GM12878 (cell line): ENCODE measurements around the gene HSD17B1. TPM values are rescaled to one million over a fixed set of nuclear protein-coding genes. Genes with fewer than 3 reads are reported as not detected.

Experiments
- SMAD1 ChIP-seq: fragments of 450-650 bp; IDR thresholded peaks from 2 replicates; pipeline ENCODE4 v1.6.1; 2018; ENCODE audit warnings: mild to moderate bottlenecking, low read depth; ENCODE audit not compliant: partially characterized antibody
- YY1 ChIP-seq: IDR thresholded peaks from 2 replicates; pipeline ENCODE4 v1.6.1; 2011; ENCODE audit warnings: low read depth, mild to moderate bottlenecking, low read length
- polyA plus RNA-seq, 11 experiments: library from polyadenylated mRNA; depleted of rRNA in 4 of 11; unstranded in 6 of 11; stranded (reverse) in 5 of 11; fragments of >200 nt; fragmentation: Nextera tagmentation in 4 of 11; fragmentation: Illumina TruSeq in 1 of 11; extraction: Ambion mirVana in 4 of 11; extraction: Trizol in 1 of 11; gene quantifications; 1 replicate in 1 of 11; 2 replicates in 10 of 11; pipeline versions ENCODE4 v1.2.1 to v1.2.3, GENCODE V29; 2011 to 2016; ENCODE audit warnings: inconsistent platforms in 2 of 11, missing spikeins in 2 of 11, low read depth in 1 of 11
- total RNA-seq, 4 experiments: library from RNA; depleted of rRNA in 3 of 4; stranded (reverse); fragments of >200 nt in 3 of 4; fragmentation: Illumina TruSeq in 1 of 4; extraction: Trizol in 1 of 4; gene quantifications; 2 replicates each; pipeline versions ENCODE4 v1.2.1 to v1.2.3, GENCODE V29; 2013 to 2021
- TF ChIP-seq, protein P1 (sequence below): fragments of 450-650 bp; IDR thresholded peaks from 2 replicates; pipeline ENCODE4 v1.6.1; 2017; ENCODE audit warnings: mild to moderate bottlenecking, low read depth, inconsistent platforms; ENCODE audit not compliant: poor library complexity, severe bottlenecking
- TF ChIP-seq, protein P2 (sequence below): fragments of 450-650 bp; IDR thresholded peaks from 2 replicates; pipeline ENCODE4 v1.6.1; 2018; ENCODE audit warnings: mild to moderate bottlenecking, low read depth, moderate library complexity; ENCODE audit not compliant: partially characterized antibody
- TF ChIP-seq, protein P3 (sequence below): fragments of 450-650 bp; IDR thresholded peaks from 2 replicates; pipeline ENCODE4 v1.6.1; 2016; ENCODE audit warnings: mild to moderate bottlenecking, moderate library complexity, borderline replicate concordance
- TF ChIP-seq, protein P4 (sequence below): fragments of 450-650 bp; IDR thresholded peaks from 2 replicates; pipeline ENCODE4 v1.6.1; 2017; ENCODE audit warnings: mild to moderate bottlenecking, moderate library complexity

Gene HSD17B1
- total and polyA plus RNA-seq, 10 of the 15 experiments (the other 5 are each of a cell fraction or from before 2014, with no cell fraction given): 0.15 to 1.1 (median 0.42) TPM

DNA sequence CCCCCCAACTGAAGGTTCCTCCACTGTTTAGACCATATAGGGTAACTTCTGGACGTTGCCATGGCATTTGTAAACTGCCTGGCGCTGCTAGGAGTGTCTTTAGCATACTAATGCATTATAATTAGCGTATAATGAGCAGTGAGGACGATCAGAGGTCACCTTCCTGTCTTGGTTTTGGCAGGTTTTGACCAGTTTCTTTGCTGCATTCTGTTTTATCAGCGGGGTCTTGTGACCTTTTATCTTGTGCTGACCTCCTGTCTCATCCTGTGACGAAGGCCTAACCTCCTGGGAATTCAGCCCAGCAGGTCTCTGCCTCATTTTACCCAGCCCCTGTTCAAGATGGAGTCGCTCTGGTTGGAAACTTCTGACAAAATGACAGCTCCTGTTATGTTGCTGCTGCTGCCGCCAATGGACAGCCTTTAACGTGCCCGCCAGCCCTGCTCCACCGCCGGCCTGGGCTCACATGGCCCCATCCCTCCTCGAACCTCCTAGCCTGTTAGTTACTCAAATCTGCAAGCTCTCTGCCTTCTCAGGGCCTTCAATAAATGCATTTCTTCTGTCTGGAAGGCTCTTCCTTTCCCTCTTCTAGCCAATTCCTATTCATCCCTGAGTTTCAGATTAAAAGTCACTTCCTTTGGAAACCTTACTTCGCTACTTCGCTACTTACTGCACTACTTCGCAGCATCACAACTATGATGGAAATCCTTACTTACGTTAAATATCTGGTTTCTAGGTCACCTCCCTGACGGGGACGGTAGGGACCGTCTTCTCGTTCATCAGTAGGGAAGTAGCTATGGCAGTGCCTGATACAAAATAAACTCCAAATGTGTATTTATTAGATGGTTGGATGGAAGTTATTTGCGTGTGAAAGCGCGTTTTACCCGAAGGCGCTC is 17.3 kb upstream of the HSD17B1 start (continued):
- TF ChIP-seq, protein P1, sequence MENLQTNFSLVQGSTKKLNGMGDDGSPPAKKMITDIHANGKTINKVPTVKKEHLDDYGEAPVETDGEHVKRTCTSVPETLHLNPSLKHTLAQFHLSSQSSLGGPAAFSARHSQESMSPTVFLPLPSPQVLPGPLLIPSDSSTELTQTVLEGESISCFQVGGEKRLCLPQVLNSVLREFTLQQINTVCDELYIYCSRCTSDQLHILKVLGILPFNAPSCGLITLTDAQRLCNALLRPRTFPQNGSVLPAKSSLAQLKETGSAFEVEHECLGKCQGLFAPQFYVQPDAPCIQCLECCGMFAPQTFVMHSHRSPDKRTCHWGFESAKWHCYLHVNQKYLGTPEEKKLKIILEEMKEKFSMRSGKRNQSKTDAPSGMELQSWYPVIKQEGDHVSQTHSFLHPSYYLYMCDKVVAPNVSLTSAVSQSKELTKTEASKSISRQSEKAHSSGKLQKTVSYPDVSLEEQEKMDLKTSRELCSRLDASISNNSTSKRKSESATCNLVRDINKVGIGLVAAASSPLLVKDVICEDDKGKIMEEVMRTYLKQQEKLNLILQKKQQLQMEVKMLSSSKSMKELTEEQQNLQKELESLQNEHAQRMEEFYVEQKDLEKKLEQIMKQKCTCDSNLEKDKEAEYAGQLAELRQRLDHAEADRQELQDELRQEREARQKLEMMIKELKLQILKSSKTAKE: peak; percentile 41
- TF ChIP-seq, protein P2, sequence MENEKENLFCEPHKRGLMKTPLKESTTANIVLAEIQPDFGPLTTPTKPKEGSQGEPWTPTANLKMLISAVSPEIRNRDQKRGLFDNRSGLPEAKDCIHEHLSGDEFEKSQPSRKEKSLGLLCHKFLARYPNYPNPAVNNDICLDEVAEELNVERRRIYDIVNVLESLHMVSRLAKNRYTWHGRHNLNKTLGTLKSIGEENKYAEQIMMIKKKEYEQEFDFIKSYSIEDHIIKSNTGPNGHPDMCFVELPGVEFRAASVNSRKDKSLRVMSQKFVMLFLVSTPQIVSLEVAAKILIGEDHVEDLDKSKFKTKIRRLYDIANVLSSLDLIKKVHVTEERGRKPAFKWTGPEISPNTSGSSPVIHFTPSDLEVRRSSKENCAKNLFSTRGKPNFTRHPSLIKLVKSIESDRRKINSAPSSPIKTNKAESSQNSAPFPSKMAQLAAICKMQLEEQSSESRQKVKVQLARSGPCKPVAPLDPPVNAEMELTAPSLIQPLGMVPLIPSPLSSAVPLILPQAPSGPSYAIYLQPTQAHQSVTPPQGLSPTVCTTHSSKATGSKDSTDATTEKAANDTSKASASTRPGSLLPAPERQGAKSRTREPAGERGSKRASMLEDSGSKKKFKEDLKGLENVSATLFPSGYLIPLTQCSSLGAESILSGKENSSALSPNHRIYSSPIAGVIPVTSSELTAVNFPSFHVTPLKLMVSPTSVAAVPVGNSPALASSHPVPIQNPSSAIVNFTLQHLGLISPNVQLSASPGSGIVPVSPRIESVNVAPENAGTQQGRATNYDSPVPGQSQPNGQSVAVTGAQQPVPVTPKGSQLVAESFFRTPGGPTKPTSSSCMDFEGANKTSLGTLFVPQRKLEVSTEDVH: no peak
- TF ChIP-seq YY1: 0 out of 2 replicates have a peak, but pooled peaks have one; percentile 16
- TF ChIP-seq, protein P3, sequence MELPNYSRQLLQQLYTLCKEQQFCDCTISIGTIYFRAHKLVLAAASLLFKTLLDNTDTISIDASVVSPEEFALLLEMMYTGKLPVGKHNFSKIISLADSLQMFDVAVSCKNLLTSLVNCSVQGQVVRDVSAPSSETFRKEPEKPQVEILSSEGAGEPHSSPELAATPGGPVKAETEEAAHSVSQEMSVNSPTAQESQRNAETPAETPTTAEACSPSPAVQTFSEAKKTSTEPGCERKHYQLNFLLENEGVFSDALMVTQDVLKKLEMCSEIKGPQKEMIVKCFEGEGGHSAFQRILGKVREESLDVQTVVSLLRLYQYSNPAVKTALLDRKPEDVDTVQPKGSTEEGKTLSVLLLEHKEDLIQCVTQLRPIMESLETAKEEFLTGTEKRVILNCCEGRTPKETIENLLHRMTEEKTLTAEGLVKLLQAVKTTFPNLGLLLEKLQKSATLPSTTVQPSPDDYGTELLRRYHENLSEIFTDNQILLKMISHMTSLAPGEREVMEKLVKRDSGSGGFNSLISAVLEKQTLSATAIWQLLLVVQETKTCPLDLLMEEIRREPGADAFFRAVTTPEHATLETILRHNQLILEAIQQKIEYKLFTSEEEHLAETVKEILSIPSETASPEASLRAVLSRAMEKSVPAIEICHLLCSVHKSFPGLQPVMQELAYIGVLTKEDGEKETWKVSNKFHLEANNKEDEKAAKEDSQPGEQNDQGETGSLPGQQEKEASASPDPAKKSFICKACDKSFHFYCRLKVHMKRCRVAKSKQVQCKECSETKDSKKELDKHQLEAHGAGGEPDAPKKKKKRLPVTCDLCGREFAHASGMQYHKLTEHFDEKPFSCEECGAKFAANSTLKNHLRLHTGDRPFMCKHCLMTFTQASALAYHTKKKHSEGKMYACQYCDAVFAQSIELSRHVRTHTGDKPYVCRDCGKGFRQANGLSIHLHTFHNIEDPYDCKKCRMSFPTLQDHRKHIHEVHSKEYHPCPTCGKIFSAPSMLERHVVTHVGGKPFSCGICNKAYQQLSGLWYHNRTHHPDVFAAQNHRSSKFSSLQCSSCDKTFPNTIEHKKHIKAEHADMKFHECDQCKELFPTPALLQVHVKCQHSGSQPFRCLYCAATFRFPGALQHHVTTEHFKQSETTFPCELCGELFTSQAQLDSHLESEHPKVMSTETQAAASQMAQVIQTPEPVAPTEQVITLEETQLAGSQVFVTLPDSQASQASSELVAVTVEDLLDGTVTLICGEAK: peak; percentile 43; the same call in 1 of the 2 replicates
- TF ChIP-seq, protein P4, sequence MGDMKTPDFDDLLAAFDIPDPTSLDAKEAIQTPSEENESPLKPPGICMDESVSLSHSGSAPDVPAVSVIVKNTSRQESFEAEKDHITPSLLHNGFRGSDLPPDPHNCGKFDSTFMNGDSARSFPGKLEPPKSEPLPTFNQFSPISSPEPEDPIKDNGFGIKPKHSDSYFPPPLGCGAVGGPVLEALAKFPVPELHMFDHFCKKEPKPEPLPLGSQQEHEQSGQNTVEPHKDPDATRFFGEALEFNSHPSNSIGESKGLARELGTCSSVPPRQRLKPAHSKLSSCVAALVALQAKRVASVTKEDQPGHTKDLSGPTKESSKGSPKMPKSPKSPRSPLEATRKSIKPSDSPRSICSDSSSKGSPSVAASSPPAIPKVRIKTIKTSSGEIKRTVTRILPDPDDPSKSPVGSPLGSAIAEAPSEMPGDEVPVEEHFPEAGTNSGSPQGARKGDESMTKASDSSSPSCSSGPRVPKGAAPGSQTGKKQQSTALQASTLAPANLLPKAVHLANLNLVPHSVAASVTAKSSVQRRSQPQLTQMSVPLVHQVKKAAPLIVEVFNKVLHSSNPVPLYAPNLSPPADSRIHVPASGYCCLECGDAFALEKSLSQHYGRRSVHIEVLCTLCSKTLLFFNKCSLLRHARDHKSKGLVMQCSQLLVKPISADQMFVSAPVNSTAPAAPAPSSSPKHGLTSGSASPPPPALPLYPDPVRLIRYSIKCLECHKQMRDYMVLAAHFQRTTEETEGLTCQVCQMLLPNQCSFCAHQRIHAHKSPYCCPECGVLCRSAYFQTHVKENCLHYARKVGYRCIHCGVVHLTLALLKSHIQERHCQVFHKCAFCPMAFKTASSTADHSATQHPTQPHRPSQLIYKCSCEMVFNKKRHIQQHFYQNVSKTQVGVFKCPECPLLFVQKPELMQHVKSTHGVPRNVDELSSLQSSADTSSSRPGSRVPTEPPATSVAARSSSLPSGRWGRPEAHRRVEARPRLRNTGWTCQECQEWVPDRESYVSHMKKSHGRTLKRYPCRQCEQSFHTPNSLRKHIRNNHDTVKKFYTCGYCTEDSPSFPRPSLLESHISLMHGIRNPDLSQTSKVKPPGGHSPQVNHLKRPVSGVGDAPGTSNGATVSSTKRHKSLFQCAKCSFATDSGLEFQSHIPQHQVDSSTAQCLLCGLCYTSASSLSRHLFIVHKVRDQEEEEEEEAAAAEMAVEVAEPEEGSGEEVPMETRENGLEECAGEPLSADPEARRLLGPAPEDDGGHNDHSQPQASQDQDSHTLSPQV: peak; percentile 85; the same call in 1 of the 2 replicates
- peak; percentile 63 for TF ChIP-seq SMAD1
- TF ChIP-seq, all 136 proteins: peak for 12
